DMS 273 treated with DMSO at 0.1 percent for 48 hours (cell line): ENCODE data around the gene CCDC33.

Experiments used
- DNase-seq: peaks from one replicate; lab custom pipeline; 2025; lab: John Stamatoyannopoulos, UW

CCDC33 gene

DNA sequence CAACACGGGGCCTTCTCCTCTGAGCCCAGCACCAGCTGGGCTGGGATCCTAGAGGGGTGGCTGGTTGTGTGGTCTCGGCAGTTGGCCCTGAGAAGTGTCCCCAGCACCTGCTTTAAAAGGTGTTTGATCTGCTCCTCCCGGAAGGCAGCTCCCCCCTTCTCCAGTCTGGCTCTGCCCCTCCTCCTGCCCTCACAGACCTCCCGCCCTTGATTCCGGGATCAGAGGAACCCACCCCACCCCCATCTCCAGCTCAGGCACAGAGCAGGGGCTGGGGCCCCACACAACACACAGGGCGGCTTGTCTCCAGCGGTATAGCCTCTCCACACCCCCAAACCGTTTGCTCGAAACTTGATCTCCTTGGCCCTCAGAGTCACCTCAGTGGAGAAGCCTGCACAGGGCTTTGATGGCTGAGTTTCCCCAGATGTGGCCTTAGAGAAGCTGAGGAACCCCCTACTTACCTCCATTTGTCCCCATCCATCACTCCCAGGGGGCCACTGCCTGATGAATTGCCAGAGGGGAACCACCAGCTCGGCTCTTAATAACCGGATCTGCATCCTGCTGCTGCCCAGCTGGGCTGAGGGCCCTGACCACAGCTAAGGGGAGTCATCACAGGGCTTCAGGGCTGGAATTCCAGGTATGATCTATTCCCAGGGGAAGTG is 27.1 kb upstream of the CCDC33 start:
- DNase-seq = no peak

DNA sequence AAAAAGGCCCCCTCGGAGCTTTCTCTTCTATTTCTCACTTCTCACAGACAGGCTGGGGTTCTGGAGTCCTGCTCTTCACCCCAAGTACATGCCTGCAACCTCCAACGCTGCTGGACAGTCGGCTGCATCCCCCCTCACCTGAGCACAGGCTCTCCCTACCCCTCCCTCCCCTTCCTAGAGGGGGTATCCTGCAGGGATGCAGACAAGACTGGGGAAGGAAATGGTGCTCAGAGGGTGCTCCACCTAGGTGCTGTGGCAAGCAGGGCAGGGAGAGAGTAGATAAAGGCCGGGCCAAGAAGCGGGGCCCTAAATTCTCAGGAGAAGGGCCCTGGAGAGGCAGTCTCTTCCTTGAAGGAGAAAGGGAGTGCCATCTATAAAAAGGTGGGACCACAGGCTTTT is 26.6 kb upstream of the CCDC33 start:
- no peak for DNase-seq

DNA sequence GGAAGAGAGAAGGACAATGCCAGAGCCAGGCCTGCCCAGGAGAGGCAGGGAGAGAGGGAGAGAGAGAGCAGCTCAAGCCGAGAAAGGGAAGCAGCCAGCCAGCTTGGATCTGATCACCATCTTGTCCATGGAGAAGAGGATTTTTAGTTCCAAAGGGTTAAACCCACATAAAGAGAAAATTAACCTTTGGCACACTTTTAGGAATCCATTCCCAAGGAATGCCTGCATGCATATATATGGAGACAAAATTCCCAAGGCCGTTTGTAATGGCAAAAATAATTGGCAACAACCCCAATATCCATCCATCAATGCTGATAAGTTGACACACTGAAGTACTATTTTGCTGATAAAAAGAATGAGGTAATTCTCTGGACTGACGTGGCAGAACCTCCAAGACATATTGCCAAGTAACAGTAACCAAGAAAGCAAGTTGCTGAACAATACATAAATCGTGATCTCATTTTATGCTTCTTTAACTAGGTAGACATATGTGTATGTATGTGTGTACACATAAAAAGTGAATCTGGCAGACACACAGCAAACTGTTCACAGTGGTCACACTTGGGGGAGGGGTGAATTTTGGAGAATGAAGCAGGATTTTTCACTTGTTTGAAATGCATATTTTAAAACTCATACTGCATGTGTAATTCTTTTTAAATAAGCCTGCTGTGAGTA is 26.0 kb upstream of the CCDC33 start:
- no peak for DNase-seq

DNA sequence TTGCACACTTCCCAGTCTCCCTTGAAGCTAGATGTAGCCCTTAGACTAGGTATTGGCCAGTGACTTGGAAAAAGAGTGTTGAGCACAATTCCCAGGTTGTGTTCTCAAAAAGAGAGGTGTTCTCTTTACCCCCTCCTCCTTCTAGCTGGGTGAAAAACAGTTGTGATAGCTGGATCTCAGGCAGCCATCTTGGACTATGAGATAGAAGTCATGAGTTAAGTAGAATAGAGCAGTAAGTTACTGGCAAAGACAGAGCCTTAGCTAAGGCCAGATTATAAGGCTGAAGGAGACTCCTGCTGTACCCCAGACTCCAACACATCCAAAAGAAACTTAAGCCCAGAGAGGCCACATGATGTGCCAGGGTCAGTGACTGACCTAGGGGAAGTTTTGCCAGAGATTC is 25.4 kb upstream of the CCDC33 start:
- no peak for DNase-seq

DNA sequence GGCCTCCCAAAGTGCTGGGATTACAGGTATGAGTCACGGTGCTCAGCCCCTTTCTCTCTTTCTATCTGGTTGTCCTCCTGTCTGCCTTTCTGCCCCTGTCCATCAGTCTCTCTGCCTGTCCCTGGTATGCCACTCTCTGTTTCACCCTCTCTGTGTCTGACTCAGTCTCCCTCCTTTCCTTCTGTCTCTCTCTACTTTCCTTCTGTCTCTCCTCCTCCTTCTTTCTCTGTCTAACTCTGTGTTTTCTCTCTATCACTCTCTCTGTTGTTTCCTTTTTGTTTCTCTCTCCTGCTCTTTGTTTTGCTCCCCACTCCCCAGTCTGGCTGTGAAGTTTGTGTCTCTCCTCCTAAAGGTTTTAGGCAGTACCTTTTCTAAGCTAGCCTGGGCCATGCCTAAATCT is 24.5 kb upstream of the CCDC33 start:
- DNase-seq = no peak

DNA sequence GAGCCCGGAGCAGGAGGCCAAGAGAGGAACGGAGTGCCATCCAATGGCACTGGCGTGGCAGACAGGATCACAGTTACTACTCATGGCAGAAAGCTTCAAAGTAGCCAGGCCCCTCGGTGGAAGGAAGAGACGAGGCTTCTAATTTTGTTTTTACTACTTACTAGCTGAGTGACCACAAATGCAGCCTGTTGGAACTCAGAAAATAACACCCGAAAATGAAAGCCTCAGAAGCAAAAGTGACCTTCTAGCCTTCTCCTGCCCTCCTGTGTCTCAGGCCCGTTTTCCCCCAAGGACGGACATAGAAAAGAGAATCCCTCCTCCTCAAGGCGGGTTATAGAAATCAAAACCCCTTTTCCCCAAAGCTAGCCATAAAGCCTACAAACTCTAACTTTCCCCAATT is 23.6 kb upstream of the CCDC33 start:
- no peak for DNase-seq

DNA sequence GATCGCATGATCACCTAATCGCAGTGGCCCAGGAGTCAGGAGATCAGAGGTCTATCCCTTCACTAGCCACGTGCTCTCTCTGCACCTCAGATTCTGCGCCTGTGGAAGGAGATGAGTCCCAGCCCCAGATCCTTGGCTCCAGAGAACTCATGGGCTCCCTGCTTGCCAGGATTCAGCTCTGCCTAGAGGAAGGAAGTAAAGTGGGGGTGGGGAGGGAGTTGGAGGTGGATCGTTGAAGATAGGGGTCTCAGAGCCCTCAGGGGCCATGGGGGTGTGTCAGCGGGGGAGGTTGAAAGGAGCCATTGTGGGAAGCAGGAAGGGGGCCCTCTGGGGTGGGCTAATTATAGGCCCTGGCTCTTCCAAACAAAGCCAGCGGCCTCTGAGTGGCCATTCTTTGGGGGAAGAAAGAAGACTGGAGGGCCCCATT is 22.3 kb upstream of the CCDC33 start:
- no peak for DNase-seq

DNA sequence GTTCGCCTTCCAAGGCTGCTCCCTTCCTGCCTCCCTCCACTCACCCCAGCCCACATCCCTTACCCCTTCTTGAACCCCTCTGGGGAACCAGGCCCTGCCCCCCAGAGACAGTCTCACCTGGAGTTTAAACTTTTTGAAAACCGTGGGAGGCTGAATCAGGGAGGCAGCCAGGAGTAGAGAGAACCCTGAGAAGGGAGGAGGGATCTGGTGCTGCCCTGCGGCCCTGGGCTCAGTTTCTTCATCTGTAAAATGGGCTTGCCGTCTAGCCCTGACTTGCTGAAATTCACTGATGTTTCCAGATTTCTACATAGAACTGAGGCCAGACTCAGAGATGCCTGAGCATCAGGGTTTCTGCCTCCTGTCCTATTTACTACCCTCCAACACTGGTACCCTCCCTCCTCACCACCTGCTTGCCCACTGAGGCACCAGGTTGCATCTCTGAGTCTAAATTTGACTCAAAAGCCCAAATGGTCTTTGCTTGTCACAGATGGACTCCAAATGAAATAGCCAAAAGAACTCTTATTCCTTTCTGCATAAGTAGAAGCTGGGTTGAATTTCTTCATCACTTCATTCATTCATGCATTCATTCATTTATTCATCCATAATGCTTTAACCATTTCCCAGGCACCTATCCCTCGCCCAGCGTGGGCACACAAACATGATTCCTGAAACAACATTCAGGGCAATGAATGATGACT is 21.7 kb upstream of the CCDC33 start:
- no peak for DNase-seq

DNA sequence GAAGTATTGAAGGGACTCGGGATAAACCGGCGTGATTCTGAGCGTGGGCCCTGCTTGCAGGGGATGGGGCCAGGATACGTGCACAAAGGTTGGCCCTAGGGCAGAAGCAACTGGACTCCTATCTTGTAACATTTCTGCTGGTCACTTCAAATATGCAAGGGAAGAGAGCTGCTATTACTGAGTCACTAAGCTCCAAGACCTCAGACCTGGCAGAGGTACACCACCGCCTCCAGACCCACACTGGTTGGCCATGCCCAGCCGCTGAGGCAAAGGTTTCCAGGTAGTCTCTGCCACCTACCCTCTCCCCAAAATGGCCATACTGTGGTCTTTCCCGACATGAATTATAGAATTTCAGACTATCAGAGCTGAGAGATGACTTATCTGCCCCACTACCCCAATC is 20.2 kb upstream of the CCDC33 start:
- no peak for DNase-seq

DNA sequence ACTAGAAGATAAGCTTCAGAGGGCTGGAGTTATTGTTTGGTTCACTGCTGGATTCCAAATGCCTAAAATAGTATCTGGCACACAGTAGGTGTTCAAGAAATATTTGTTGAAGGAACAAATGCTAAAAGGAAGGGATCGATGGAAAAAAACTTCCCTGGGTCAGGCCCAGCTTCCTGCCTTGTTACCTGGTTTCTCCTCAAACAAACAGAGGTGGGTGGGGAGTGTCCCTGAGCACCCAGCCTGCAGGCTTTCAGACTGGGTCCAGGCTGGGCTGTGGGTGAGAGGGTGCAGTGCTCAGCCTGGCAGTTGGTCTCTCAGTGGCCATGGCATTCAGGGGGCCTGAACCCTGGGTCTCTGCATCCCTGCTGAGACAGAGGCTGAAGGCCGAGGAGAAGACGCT is 19.2 kb upstream of the CCDC33 start:
- no peak for DNase-seq

DNA sequence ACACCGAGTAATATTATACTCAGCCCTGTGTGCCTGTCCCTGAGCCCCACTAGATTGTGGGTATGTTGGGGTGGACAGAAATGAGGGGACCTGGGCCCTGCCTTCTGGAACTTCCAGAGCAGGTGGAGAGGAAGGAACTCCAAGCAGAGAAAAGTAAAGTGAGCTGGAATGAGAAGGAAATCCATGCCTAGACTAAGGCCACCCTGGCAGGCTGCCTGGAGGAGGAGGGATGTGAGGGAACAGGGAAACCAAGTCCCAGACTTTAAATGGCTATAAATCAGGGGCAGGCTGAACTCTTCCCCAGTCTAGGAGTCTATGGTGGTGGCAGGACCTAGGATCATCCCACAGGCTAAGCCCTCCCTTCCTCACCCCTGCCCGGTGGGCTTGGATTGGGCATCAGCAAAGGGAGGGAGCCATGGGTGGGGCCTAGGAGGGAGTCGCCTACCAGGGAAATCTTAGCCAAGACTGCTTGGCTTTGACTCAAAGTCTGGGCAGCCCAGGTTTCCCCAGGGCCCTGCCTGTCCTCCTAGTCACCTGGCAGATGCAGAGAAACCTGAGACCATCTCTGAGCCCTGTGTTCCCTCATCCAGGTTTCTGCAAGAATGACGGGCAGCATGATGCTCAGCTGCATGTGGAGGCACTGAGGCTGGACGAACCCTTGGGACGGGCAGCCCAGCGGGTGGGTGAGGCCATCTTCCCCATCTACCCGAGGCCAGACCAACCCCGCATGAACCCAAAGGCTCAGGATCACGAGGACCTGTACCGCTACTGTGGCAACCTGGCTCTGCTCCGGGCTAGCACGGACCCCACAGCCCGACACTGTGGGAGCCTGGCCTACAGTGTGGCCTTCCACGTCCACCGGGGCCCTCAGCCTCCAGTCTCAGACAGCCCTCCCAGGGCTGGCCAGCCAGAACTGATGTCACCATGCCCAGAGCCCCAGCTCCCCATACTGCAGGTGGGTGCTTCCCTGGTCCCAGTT is 17.9 kb upstream of the CCDC33 start:
- DNase-seq = no peak

DNA sequence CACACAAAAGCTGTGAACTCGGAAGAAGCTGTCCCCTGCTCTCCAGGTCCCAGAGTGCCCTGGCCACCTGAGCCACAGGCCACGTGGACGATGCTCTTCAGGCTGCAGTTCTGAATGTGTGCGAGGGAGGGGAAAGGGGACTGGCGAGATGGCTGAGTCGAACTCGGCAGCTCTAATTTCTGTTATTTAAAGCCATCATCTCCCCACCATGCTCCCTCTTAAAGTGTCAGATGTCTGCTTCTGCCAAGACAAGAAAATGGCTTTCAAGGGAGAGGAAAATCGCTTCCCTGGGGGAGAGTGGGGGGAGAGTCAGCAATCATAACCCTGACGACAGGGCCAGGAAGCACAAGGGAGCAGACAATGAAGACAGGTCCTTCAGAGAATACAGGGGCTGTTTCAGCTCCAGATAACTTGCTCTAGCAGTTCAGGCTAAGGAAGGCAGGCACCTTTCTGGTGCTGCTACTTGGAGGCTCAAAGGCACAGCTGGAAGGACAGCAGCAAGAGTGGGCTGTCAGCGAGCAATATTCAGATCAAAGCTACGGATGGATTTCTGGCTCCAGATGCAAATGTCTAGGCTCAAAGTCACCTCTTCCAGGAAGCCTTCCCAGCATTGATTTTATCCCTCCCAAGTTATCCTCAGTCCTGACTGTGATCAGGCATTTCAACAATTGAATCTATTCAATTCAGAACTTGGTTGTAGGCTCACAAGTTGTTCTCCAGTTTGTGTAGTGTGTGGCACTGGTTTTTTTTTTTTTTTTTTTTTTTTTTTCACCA is 15.5 kb upstream of the CCDC33 start:
- DNase-seq = no peak

DNA sequence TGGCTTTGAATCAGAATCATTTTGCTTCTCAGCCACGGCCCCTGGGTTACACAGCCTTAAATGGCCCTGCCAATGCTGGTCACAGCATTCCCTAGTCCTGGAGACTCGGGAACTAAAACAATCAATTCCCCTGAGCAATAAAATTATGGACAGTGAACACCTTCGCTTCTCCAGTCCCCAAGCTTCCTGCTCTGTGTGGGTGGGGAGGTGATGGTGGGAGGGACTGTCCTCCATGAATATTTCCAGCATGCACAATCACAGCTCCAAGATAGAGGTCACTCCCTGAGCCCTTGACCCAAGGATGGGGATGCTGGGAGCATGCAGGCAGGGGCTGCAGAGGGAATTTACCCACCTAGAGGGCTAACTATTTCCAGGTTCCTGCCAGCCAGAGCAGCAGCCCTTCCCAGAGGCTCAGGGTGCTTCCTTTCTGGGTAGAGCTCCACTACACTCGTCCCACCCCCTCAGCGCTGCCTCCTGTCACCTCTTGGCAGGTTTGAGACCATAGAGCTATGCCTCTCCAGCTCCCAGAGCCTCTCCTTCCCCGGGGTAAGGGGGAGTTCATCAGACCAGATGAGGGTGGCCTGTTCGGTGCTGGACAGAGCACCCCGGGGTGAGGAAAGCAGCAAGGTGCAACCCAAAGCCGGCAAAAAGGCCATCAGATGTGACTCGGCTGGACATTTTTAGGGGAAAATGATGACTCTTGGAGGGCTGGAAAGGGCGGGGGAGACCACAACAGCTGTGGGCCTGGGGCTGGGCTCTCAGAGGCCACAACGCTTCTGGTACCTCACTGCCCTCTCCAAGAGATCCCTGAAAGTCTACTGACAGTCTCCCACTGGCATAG is 14.5 kb upstream of the CCDC33 start:
- DNase-seq = no peak

DNA sequence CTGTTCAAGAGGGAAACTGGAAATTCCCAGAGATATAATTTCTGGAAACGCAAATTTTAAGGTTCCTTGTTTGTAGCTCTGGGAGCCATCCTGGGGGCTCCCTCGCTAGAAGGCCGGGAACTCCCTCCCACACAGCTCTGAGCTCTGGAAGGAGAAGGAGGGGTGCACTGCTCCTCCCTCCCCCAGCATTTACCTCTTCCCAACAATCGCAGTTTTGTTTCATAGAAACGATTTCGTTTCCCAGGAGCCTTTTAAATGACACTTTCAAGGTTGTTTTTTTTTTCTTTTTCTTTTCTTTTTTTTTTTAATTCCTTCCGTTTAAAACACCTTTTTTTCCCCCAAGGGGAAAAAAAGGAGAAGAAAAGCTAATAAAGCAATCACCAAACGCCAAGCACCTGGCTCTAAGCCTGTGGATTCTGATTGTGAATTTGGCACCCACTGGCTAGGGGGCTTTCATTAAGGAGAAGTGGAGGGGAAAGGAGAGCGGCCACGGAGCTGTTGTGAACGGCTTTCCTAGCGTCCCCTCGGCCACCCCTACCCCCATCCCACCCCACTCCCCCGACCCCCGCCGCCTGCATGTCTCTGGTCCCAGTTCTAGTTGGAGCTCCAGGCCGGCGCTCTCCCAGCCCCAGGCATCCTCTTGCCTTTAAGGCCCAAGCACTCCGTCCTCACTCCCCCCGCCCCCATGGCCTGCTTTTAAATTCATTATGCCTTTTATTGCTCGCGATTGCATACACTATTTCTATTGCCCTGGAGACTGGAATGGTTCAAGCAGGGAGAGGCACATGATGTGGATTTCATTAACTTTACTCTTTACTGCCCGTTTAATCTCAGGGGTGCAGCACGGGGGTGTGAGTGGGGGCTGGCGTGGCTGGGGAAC is 13.6 kb upstream of the CCDC33 start:
- DNase-seq = no peak

DNA sequence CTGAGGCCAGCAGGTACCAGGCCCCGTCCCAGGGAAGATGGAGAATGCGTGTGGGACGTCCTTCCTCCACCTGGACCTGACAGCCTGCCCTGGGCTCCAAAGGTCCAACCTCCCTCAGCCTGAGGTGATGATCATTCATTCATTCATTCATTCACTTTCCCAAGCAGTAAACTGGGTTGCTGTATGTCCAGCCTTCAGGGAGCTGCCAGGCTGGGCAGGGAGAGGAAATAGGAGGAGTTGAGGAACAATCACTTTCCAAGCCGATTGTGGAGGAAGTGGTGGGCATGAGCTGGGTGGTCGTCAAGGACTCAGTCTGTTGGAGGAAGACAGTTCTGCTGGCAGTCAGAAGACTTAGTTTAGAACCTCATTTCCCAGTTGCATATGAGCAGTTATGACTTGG is 10.2 kb upstream of the CCDC33 start:
- no peak for DNase-seq

DNA sequence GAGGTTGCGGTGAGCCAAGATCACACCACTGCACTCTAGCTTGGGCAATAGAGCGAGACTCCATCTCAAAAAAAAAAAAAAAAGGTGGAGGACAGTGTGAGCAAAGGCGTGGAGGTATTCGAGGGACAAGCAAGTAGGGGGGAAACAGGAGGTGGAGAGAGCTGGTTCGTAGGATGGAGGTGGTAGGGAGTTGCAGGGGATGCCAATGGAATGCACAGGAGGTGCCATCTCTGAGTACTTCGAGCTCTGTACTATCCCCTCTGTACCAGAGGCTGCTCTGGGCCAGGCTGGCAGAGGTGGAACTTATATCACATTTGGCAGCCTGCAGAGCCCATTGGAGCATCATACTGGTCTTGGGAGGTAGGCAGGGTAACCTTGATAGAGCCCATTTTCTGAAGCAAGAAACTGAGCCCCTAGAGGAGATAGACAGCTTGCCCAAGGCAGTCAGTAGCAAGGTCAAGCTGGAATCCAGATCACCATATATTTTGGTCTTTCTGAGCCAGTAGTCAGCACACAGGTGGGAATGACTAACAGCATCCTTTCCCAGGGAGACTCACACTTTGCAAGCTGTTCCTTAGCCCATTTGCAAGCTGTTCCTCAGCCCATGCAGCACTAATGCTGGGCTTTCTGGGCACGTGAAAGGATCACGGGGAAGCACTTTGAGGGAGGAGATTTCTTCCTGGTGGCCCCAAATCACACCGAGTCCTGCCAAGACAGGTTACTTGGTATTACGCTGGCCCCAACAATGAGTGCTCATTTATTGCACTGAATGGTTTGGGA is 9.2 kb upstream of the CCDC33 start:
- peak; percentile 83 for DNase-seq

DNA sequence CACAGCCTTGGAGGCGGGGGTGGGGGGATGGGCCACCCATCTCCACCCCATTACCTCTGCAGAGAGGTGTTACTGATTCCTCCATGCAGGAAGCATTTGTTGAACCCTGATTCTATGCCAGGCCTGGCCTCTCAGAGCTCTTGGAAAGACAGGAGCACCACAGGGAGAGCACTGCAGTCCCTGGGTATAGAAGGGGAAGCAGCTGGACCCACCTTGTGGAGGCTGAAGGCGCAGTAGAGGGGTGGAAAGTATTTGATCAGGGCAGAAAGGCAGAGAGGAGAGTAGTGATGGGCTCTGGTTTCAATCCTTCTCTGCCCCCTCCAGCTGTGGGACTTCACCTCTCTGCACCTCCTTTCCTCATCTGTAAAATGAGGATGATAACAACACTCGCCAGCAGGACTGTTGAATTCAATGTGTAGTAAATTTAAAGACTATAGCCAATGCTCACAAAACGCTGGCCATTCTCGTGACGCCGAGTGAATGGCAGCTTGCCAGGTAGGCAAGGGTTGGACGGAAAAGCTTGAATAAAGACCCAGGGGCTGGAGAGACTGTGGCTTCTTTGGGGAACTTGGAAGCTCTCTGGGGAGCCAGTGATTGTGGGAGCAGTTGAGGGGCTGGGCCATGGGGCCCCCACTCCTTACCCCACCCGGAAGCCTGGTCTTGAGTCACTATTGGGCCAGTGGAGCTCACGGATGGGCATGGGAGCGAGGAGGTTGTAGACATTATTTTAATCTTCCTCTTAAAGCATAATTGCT is 8.0 kb upstream of the CCDC33 start:
- no peak for DNase-seq

DNA sequence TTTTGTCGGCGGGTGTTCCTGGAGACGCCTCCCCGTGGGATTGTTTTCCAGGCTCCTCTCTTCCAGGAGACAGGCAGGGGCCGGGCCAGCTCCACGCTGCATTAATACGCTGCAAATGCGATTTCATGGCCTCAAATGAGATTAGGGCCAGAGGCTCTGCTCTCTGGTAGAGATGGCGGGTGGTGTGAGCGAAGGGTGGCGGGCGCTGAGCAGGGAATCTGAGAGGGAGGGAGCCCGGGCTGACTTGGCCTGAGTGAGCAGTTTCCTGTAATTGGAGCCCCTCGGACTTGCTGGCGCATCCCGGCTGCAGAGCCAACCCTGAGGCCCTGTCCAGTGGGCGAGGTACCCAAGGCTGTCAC is 7.4 kb upstream of the CCDC33 start:
- DNase-seq = no peak
